Astrocyte of the cerebellum (primary cell): ENCODE results near the gene CCDC146.

Source experiments
- DNase-seq: peaks from one replicate; pipeline ENCODE4 v3.0.0-alpha.2; 2011; ENCODE audit warnings: low read depth
- H3K4me3 ChIP-seq: 2 replicates; pipeline ENCODE4 v1.5.1; 2011; ENCODE audit warnings: mild to moderate bottlenecking, low read depth, low read length, moderate library complexity
- in situ Hi-C: cut with HindIII; loops from 2 replicates; pipeline ENCODE4 v1.10.0; 2017; ENCODE audit warnings: low sequenced_read_pairs
- TF ChIP-seq, protein P1 (sequence below): IDR thresholded peaks from 2 replicates; pipeline ENCODE4 v1.5.1; 2012; ENCODE audit warnings: low read length, low read depth, moderate library complexity, mild to moderate bottlenecking; ENCODE audit errors: missing control alignments

Gene CCDC146

GRCh38 chr7:77239471-77239870 lies 117.1 kb downstream of the CCDC146 start:
- TF ChIP-seq, protein P1, sequence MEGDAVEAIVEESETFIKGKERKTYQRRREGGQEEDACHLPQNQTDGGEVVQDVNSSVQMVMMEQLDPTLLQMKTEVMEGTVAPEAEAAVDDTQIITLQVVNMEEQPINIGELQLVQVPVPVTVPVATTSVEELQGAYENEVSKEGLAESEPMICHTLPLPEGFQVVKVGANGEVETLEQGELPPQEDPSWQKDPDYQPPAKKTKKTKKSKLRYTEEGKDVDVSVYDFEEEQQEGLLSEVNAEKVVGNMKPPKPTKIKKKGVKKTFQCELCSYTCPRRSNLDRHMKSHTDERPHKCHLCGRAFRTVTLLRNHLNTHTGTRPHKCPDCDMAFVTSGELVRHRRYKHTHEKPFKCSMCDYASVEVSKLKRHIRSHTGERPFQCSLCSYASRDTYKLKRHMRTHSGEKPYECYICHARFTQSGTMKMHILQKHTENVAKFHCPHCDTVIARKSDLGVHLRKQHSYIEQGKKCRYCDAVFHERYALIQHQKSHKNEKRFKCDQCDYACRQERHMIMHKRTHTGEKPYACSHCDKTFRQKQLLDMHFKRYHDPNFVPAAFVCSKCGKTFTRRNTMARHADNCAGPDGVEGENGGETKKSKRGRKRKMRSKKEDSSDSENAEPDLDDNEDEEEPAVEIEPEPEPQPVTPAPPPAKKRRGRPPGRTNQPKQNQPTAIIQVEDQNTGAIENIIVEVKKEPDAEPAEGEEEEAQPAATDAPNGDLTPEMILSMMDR: no peak
- in situ Hi-C loops: no loop called here
- DNase-seq: no peak
- no peak overlapping the region for H3K4me3 ChIP-seq

- no peak overlapping the region for H3K4me3 ChIP-seq
- DNase-seq: no peak
- TF ChIP-seq, protein P1: no peak
- in situ Hi-C loops: no loop called here
Measured at GRCh38 chr7:77242068-77242467, 119.7 kb downstream of the CCDC146 start.

DNA sequence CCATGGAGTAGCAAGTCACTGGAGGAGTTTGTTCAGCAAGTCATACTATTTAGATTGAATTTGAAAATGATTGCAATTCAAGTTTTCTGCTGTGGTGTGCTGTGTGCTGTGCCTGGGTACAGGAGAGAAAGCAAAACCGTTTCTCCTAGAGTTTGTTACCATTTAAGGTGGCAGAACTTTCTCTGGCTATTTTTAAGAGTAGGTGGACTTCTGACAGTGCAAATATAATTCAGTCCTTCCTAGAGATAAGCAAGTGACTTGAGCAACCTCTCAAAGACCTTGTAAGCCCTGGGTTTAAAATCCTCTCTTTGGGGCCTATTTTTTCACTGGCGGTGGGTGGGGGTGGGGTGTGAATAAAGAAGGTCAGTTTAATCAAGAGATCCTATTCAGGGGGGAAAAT lies 120.1 kb downstream of the CCDC146 start:
- in situ Hi-C loops: no loop called here
- no peak overlapping the region for H3K4me3 ChIP-seq
- no peak for DNase-seq
- TF ChIP-seq, protein P1: no peak

- H3K4me3 ChIP-seq: no peak overlapping the region
- TF ChIP-seq, protein P1: no peak
- DNase-seq: no peak
- in situ Hi-C loops: no loop called here
Measured at GRCh38 chr7:77244222-77244934, 122.0 kb downstream of the CCDC146 start.

DNA sequence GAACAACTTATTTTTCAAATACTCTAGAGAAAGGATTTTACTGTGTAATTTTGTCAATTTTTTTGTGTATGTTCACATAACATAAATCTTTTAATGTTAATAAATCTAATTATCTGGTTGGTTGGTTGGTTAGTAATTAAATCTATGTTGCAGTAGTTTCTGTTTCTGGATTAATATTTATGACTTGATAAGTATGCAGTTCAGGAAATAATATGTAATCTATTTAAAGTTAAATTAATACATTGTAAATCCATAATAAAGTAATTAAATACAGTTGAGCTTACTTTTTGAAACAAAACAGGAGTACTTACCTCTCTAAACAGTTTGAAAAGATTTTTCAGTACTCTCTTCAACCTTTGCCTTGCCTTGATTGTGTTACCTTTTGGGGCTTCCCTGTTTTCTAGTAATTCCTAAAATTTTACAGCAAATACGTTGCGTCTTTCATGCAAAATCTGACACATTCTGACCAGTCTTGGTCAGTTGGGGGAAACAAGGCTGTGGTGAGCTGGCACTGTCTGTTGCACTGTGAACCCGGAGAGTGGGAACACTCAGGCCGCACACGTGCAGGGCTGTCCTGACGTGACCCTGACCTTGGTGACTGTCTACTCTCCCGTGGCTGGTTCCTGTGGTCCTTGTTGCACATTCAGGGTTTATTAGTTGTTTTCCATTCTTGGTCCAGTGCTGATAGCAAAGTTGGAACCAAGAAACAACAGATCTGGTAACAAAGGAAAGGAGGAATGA lies 122.8 kb downstream of the CCDC146 start:
- in situ Hi-C loops: no loop called here
- TF ChIP-seq, protein P1: no peak
- DNase-seq: no peak
- H3K4me3 ChIP-seq: no peak overlapping the region

- in situ Hi-C loops: no loop called here
- TF ChIP-seq, protein P1: no peak
- H3K4me3 ChIP-seq: no peak overlapping the region
- DNase-seq: no peak
Measured at GRCh38 chr7:77246026-77246640, 123.7 kb downstream of the CCDC146 start.
